GM23338 (cell line): Measurements from ENCODE around the gene SFMBT2.

ENCODE experiments used
- CREB1 ChIP-seq: fragments of 250-450 bp; sonication (Bioruptor Pico); IDR thresholded peaks from 2 replicates; pipeline ENCODE4 v1.5.0; 2020; ENCODE audit warnings: low read depth, mild to moderate bottlenecking, moderate library complexity
- CTCF ChIP-seq, 2 experiments: fragments of 200-600 bp in 1 of 2; sonication (generic) in 1 of 2; conservative IDR thresholded peaks; 2 replicates each; pipeline versions ENCODE4 v1.5.1 to v1.6.1; 2016 to 2017; ENCODE audit warnings: antibody characterized with exemption in 2 of 2, low read depth in 2 of 2, mild to moderate bottlenecking in 2 of 2, moderate library complexity in 1 of 2
- EZH2 ChIP-seq: fragments of 200-600 bp; sonication (generic); IDR thresholded peaks from one replicate; pipeline ENCODE4 v1.8.0; 2017; ENCODE audit warnings: antibody characterized with exemption, mild to moderate bottlenecking, low read depth; ENCODE audit not compliant: unreplicated experiment
- JUNB ChIP-seq: IDR thresholded peaks from one replicate; pipeline ENCODE4 v1.6.1; 2016; ENCODE audit warnings: antibody characterized with exemption; ENCODE audit not compliant: unreplicated experiment
- POLR2AphosphoS5 ChIP-seq: IDR thresholded peaks from 2 replicates; pipeline ENCODE4 v1.6.1; 2016; ENCODE audit warnings: antibody characterized with exemption, low read depth

- TF ChIP-seq CTCF (conservative IDR thresholded peaks at IDR 0.05; ENCODE audit: low read depth in 2 of 2) (no peak), CREB1 (no peak), POLR2AphosphoS5 (no peak), JUNB (no peak), EZH2 (no peak)
Measured at GRCh38 chr10:7406712-7407333, 4.0 kb downstream of the SFMBT2 start.
